Esophagus squamous epithelium (tissue), 5 donors: ENCODE measurements around the gene KLHL8. TPM values are rescaled to one million over a fixed set of nuclear protein-coding genes. Genes with fewer than 3 reads are reported as not detected.

ENCODE experiments used
- DNase-seq: peaks from one replicate; lab custom pipeline; 2025; lab: John Stamatoyannopoulos, UW
- H3K27ac ChIP-seq, 4 donors: fragments of 200-600 bp; sonication (generic); one replicate each; pipeline ENCODE4 v1.5.1; 2016 to 2019; ENCODE audit warnings: mild to moderate bottlenecking in 1 of 4
- H3K27me3 ChIP-seq, 4 donors: fragments of 200-600 bp; sonication (generic); 1 replicate in 3 of 4; 2 replicates in 1 of 4; pipeline versions ENCODE4 v1.5.1 to v1.6.0; 2017 to 2021; ENCODE audit warnings: antibody characterized with exemption in 1 of 4
- H3K36me3 ChIP-seq, 3 donors: fragments of 200-600 bp; sonication (generic); one replicate each; pipeline ENCODE4 v1.5.1; 2016 to 2019
- H3K4me1 ChIP-seq, 3 donors: fragments of 200-600 bp; sonication (generic); one replicate each; pipeline ENCODE4 v1.5.1; 2017 to 2019
- H3K4me3 ChIP-seq, 4 donors: fragments of 200-600 bp; sonication (generic); 1 replicate in 3 of 4; 2 replicates in 1 of 4; pipeline ENCODE4 v1.5.1; 2016 to 2019; ENCODE audit warnings: mild to moderate bottlenecking in 2 of 4, moderate library complexity in 1 of 4
- H3K9me3 ChIP-seq, 3 donors: fragments of 200-600 bp; sonication (generic); one replicate each; pipeline ENCODE4 v1.5.1; 2016 to 2019
- POLR2A ChIP-seq, 4 donors: fragments of 450-650 bp; IDR thresholded peaks; one replicate each; pipeline ENCODE4 v1.6.1; 2017; ENCODE audit warnings: antibody characterized with exemption in 4 of 4, mild to moderate bottlenecking in 4 of 4, moderate library complexity in 3 of 4
- WGBS, 2 donors: methylation state at CpG; one replicate each; pipeline ENCODE4 v1.1.5; 2018; 5-methylcytosine and 5-hydroxymethylcytosine counted together
- intact Hi-C: fragments of 100-400 bp; cut with DNase I; formaldehyde crosslinking; loops from one replicate; pipeline ENCODE4 v1.15.0; 2022
- total RNA-seq, 4 donors: library from RNA; depleted of rRNA; stranded (reverse); fragments of >200 nt; gene quantifications; one replicate each; pipeline ENCODE4 v1.1.0, GENCODE V29; 2016
- TF ChIP-seq, protein P1 (sequence below), 6 experiments: fragments of 450-650 bp in 4 of 6; fragments of 200-600 bp in 2 of 6; sonication (generic) in 2 of 6; IDR thresholded peaks; one replicate each; pipeline ENCODE4 v1.5.1; 2016 to 2019; ENCODE audit warnings: antibody characterized with exemption in 6 of 6, mild to moderate bottlenecking in 4 of 6, moderate library complexity in 4 of 6
- donor health status: DM: yes; HTN: yes; CAD: no.

KLHL8 gene
- total RNA-seq, 4 donors from 2014 or later, result 4.4 to 9.9 (median 6.9) TPM

DNA sequence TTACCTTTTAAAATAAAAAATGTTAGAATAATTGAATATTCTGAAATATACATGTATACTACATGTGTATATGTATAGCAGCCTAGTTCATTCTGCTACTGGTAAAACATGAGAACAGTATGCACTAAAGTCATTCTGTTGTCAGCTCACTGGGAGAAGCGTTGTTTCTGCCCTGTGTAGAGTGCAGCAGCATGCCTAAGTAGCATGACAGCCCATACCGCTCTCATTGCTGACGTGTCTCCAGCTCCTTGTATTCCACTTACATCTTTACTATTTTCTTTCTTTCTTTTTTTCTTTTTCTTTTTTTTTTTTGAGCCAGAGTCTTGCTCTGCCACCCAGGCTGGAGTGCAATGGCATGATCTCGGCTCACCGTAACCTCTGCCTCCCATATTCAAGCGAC, 90.7 kb downstream of the KLHL8 start:
- no peak for DNase-seq
- intact Hi-C loops, result no loop called here
- Histone ChIP-seq H3K4me1 (no peaks in the 10 kb centered on the region), H3K9me3 (no peaks in the 10 kb centered on the region), H3K4me3 (no peak overlapping the region), H3K27ac (no peak overlapping the region), H3K27me3 (no peaks in the 10 kb centered on the region), H3K36me3 (peaks cover 27 to 100% (median 55%) of the 10 kb centered on the region in 3 donors)
- WGBS, 2 donors, result 93 to 94% methylated on average over 3 to 6 of the region's 6 CpGs
- no peak for TF ChIP-seq POLR2A (IDR thresholded peaks at IDR 0.05)
- TF ChIP-seq, protein P1, sequence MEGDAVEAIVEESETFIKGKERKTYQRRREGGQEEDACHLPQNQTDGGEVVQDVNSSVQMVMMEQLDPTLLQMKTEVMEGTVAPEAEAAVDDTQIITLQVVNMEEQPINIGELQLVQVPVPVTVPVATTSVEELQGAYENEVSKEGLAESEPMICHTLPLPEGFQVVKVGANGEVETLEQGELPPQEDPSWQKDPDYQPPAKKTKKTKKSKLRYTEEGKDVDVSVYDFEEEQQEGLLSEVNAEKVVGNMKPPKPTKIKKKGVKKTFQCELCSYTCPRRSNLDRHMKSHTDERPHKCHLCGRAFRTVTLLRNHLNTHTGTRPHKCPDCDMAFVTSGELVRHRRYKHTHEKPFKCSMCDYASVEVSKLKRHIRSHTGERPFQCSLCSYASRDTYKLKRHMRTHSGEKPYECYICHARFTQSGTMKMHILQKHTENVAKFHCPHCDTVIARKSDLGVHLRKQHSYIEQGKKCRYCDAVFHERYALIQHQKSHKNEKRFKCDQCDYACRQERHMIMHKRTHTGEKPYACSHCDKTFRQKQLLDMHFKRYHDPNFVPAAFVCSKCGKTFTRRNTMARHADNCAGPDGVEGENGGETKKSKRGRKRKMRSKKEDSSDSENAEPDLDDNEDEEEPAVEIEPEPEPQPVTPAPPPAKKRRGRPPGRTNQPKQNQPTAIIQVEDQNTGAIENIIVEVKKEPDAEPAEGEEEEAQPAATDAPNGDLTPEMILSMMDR (IDR thresholded peaks at IDR 0.05), result no peak

DNA sequence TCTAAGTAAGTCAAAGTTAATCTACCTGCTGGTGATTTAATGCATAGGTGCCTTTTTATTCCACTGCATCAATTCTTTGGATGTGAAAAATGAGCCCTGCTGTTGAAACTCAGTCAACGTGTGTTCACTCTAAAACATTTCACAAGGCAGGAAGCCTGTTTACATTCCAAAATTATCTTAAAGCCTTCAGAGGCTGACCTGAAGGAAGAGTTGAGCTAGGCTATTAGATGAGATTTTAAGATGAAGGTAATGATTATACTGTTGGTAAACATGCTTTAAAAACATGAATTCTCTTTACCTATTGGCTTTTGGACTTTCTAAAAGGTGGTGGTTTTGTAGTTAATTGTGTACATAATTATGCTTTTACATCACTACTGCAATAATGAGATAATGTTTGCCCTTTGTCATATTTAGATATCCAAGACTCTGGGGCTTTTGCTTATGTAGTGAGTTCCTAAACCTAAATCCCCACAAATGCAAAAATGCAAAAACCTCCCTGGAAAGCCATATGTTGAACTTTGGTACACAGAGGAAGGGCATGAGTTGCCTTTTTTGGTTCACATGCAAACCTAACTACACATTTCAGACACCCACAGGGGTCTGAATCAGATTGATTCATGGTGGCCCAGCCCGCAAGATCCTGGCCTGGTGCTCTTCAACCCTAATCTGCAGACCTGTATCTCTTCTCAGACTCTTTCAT, 92.3 kb downstream of the KLHL8 start:
- no peak overlapping the region for H3K4me3 ChIP-seq
- H3K27me3 ChIP-seq, result no peaks in the 10 kb centered on the region
- H3K9me3 ChIP-seq, result no peaks in the 10 kb centered on the region
- intact Hi-C loops, result no loop called here
- 86 to 90% methylated on average over 2 of the region's 2 CpGs for WGBS, 2 donors
- peaks cover 27 to 100% (median 42%) of the 10 kb centered on the region in 3 donors for H3K36me3 ChIP-seq
- peaks cover 0 to 11% (median 0%) of the 10 kb centered on the region in 3 donors for H3K4me1 ChIP-seq
- no peak for DNase-seq
- H3K27ac ChIP-seq, result no peak overlapping the region
- TF ChIP-seq POLR2A (IDR thresholded peaks at IDR 0.05), result no peak
- TF ChIP-seq, protein P1 (IDR thresholded peaks at IDR 0.05), result no peak

DNA sequence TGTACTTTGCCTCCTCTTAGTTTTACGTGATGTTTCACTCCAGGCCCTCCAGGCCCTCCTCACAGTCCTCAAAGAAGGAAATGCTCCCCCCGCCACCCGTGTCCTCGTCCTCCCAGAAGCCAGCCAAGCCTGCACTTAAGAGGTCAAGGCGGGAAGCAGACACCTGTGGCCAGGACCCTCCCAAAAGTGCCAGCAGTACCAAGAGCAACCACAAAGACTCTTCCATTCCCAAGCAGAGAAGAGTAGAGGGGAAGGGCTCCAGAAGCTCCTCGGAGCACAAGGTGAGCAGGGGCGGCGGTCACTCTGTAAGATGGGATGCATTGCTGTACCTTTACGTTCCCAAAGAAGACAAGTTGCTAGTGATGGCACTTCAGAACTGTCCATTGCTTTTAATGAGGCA, 94.4 kb downstream of the KLHL8 start:
- intact Hi-C loops, result no loop called here
- WGBS, 2 donors, result 92 to 95% methylated on average over 5 to 8 of the region's 9 CpGs
- no peaks in the 10 kb centered on the region for H3K27me3 ChIP-seq
- H3K4me3 ChIP-seq, result no peak overlapping the region
- DNase-seq, result no peak
- H3K4me1 ChIP-seq, result peaks cover 0 to 32% (median 7%) of the 10 kb centered on the region in 3 donors
- H3K36me3 ChIP-seq, result peaks cover 23 to 81% (median 28%) of the 10 kb centered on the region in 3 donors
- no peak overlapping the region for H3K27ac ChIP-seq
- TF ChIP-seq, protein P1 (IDR thresholded peaks at IDR 0.05), result no peak
- no peak for TF ChIP-seq POLR2A (IDR thresholded peaks at IDR 0.05)
- no peaks in the 10 kb centered on the region for H3K9me3 ChIP-seq

DNA sequence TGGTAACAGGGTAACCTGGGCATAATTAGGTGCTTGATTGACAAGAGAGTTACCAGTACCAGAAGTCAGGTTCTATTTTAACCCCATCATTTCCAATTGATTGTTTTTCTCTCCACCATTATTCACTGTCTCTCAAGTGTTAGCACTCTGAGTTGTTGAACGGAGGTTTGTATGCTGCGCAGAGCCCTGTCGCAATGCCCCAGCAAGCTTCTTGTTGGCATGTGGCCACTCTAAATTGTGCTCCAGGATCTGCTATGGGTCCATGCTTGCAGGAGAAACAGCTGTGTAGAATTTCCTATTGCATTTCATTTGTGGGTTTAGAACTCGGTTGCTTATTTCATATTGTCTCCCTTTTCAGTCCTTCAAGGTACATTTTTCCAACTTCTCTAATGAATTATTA, 98.2 kb downstream of the KLHL8 start:
- intact Hi-C loops, result no loop called here

More for the DNA sequence above, 98.2 kb downstream of the KLHL8 start:
- H3K9me3 ChIP-seq, result no peaks in the 10 kb centered on the region
- peak overlapping the region; percentile 78 to 86 (median 84) for H3K27ac ChIP-seq
- no peak for DNase-seq
- H3K27me3 ChIP-seq, result no peaks in the 10 kb centered on the region
- 37 to 44% methylated on average over 4 of the region's 4 CpGs for WGBS, 2 donors
- H3K36me3 ChIP-seq, result peaks cover 15 to 66% (median 18%) of the 10 kb centered on the region in 3 donors
- peaks cover 22 to 70% (median 26%) of the 10 kb centered on the region in 3 donors for H3K4me1 ChIP-seq
- H3K4me3 ChIP-seq, result peak overlapping the region; percentile 22 to 48 (median 33)
- TF ChIP-seq, protein P1 (IDR thresholded peaks at IDR 0.05), result no peak
- TF ChIP-seq POLR2A (IDR thresholded peaks at IDR 0.05), result no peak
